ENCODE results near the gene DEFB113. TPM values are rescaled to one million over a fixed set of nuclear protein-coding genes. Genes with fewer than 3 reads are reported as not detected.

The DEFB113 gene
- total RNA-seq, 1 experiment from 2014 or later: not detected

- H2BK15ac ChIP-seq (ENCODE audit: low read depth, low read length): no peak overlapping the region
- no peak overlapping the region for H2AK5ac ChIP-seq (ENCODE audit: insufficient read length, low read length)
- no peaks in the 10 kb centered on the region for H3K27me3 ChIP-seq (ENCODE audit: insufficient read depth, low read length)
- H3K9me3 Mint-ChIP-seq: no peaks in the 10 kb centered on the region
- no peak overlapping the region for H2BK20ac ChIP-seq (ENCODE audit: low read depth, low read length, poor library complexity, severe bottlenecking)
- no peak overlapping the region for H3K4ac ChIP-seq (ENCODE audit: low read depth, low read length)
- H2AFZ ChIP-seq (ENCODE audit: low read length): no peak overlapping the region
- H3K27ac Mint-ChIP-seq: no peak overlapping the region
- H3K27me3 Mint-ChIP-seq (ENCODE audit: low read depth): no peaks in the 10 kb centered on the region
- WGBS (ENCODE audit: extremely low coverage, insufficient read length, low lambda C conversion rate): no CpG with 5 or more reads among the region's 2 CpGs
- peaks cover 2 to 3% of the 10 kb centered on the region in 2 experiments; a peak in 2 of 4 replicates for H3K4me1 Mint-ChIP-seq
- H4K91ac ChIP-seq (ENCODE audit: insufficient read length, low read depth, low read length): no peak overlapping the region
- H3K79me2 ChIP-seq (ENCODE audit: insufficient read depth, low read length): no peaks in the 10 kb centered on the region
- H3K56ac ChIP-seq (ENCODE audit: insufficient read length, low read depth, low read length): no peak overlapping the region
- no peak overlapping the region for H2BK120ac ChIP-seq (ENCODE audit: low read depth, low read length, poor library complexity, severe bottlenecking)
- H3K23me2 ChIP-seq (ENCODE audit: insufficient read length, low read depth, low read length, poor library complexity, severe bottlenecking): no peaks in the 10 kb centered on the region
- H3K9ac ChIP-seq (ENCODE audit: extremely low read depth, insufficient read length, low read length): no peak overlapping the region
- no peak overlapping the region for H3K4me2 ChIP-seq (ENCODE audit: insufficient read depth, insufficient read length, low read length)
- H4K5ac ChIP-seq (ENCODE audit: insufficient read length, low read depth, low read length): no peak overlapping the region
- H3K36me3 Mint-ChIP-seq (ENCODE audit: insufficient read depth in 1 of 3, low read depth in 3 of 3): no peaks in the 10 kb centered on the region; a peak in 1 of 7 replicates
- no peaks in the 10 kb centered on the region for H3K9me3 ChIP-seq (ENCODE audit: control insufficient read depth, low read depth, low read length)
- TF ChIP-seq, protein P1, sequence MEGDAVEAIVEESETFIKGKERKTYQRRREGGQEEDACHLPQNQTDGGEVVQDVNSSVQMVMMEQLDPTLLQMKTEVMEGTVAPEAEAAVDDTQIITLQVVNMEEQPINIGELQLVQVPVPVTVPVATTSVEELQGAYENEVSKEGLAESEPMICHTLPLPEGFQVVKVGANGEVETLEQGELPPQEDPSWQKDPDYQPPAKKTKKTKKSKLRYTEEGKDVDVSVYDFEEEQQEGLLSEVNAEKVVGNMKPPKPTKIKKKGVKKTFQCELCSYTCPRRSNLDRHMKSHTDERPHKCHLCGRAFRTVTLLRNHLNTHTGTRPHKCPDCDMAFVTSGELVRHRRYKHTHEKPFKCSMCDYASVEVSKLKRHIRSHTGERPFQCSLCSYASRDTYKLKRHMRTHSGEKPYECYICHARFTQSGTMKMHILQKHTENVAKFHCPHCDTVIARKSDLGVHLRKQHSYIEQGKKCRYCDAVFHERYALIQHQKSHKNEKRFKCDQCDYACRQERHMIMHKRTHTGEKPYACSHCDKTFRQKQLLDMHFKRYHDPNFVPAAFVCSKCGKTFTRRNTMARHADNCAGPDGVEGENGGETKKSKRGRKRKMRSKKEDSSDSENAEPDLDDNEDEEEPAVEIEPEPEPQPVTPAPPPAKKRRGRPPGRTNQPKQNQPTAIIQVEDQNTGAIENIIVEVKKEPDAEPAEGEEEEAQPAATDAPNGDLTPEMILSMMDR (conservative IDR thresholded peaks at IDR 0.05): no peak
- no peak overlapping the region for H2BK5ac ChIP-seq (ENCODE audit: insufficient read length, low read length)
- H3K4me3 Mint-ChIP-seq: no peak overlapping the region
- no peak for DNase-seq
- H3K14ac ChIP-seq (ENCODE audit: insufficient read depth, low read length): no peak overlapping the region
- H4K8ac ChIP-seq (replicated peaks; ENCODE audit: insufficient read length, low read depth, low read length): no peak overlapping the region
- no peaks in the 10 kb centered on the region; the same call in 1 of the 2 replicates for H3K4me1 ChIP-seq (ENCODE audit: insufficient read depth, low read length)
- H3K18ac ChIP-seq (ENCODE audit: insufficient read length, low read depth, low read length): no peak overlapping the region
- no peaks in the 10 kb centered on the region for H3K79me1 ChIP-seq (ENCODE audit: insufficient read depth, low read depth, low read length, poor library complexity, severe bottlenecking)
- H2BK12ac ChIP-seq (ENCODE audit: insufficient read length, low read depth, low read length): no peak overlapping the region
- H3K23ac ChIP-seq (ENCODE audit: insufficient read length, low read depth, low read length): no peak overlapping the region
- H3T11ph ChIP-seq (ENCODE audit: low read length): no peak overlapping the region
- no peaks in the 10 kb centered on the region for H4K20me1 ChIP-seq (ENCODE audit: control insufficient read depth, insufficient read depth, insufficient read length)
- no peak overlapping the region for H3K27ac ChIP-seq (ENCODE audit: insufficient read length, low read depth, low read length)
Observed at GRCh38 chr6:49987749-49988148, 18.3 kb upstream of the DEFB113 start.
